GM23338 (cell line): ENCODE data around the gene WNT7A. TPM values are rescaled to one million over a fixed set of nuclear protein-coding genes. Genes with fewer than 3 reads are reported as not detected.

Experiments
- ATAC-seq: fragments of 200-7000 bp; cut with Tn5 transposase; 3 replicates; pipeline ENCODE4 v1.9.1; 2020
- DNase-seq: peaks from one replicate; pipeline ENCODE4 v3.0.0-alpha.2; 2015; ENCODE audit warnings: low spot score
- H2AFZ ChIP-seq: fragments of 200-600 bp; sonication (generic); 2 replicates; pipeline ENCODE4 v1.8.0; 2016; ENCODE audit warnings: antibody characterized with exemption, mild to moderate bottlenecking, moderate library complexity
- H3F3A ChIP-seq: fragments of 200-600 bp; sonication (generic); replicated peaks from 2 replicates; pipeline ENCODE4 v1.8.0; 2017; ENCODE audit warnings: antibody characterized with exemption, mixed run types, low read depth
- H3K27ac ChIP-seq: fragments of 200-600 bp; sonication (generic); 2 replicates; pipeline ENCODE4 v1.6.1; 2016; ENCODE audit warnings: low read depth
- H3K27me3 ChIP-seq: fragments of 200-600 bp; sonication (generic); 2 replicates; pipeline ENCODE4 v1.8.0; 2016; ENCODE audit warnings: mild to moderate bottlenecking, mixed run types, moderate library complexity; ENCODE audit not compliant: insufficient read depth
- H3K36me3 ChIP-seq: fragments of 200-600 bp; sonication (generic); 2 replicates; pipeline ENCODE4 v1.8.0; 2016; ENCODE audit warnings: mild to moderate bottlenecking; ENCODE audit not compliant: insufficient read depth
- H3K4me1 ChIP-seq: fragments of 200-600 bp; sonication (generic); 2 replicates; pipeline ENCODE4 v1.8.0; 2016; ENCODE audit warnings: mild to moderate bottlenecking, moderate library complexity; ENCODE audit not compliant: insufficient read depth
- H3K4me2 ChIP-seq: fragments of 200-600 bp; sonication (generic); 2 replicates; pipeline ENCODE4 v1.7.1; 2017; ENCODE audit warnings: mixed run types
- H3K4me3 ChIP-seq: fragments of 200-600 bp; sonication (generic); 2 replicates; pipeline ENCODE4 v1.6.1; 2016; ENCODE audit warnings: mixed run types
- H3K79me2 ChIP-seq: fragments of 200-600 bp; sonication (generic); replicated peaks from 2 replicates; pipeline ENCODE4 v1.8.0; 2017; ENCODE audit warnings: mild to moderate bottlenecking; ENCODE audit not compliant: insufficient read depth
- H3K9me2 ChIP-seq: fragments of 200-600 bp; sonication (generic); 2 replicates; pipeline ENCODE4 v1.8.0; 2017; ENCODE audit not compliant: insufficient read depth
- H4K20me1 ChIP-seq: fragments of 200-600 bp; sonication (generic); replicated peaks from 2 replicates; pipeline ENCODE4 v1.8.0; 2017; ENCODE audit warnings: mild to moderate bottlenecking; ENCODE audit not compliant: insufficient read depth
- H3K27ac Mint-ChIP-seq: 2 replicates; pipeline ENCODE4 v1.8.0; 2020; ENCODE audit warnings: inconsistent platforms, mild to moderate bottlenecking, moderate library complexity, mixed read lengths
- H3K27me3 Mint-ChIP-seq: 3 replicates; pipeline ENCODE4 v1.8.0; 2022; ENCODE audit warnings: low read depth, mild to moderate bottlenecking, moderate library complexity, mixed read lengths, inconsistent platforms; ENCODE audit not compliant: insufficient read depth, poor library complexity
- H3K36me3 Mint-ChIP-seq: 3 replicates; pipeline ENCODE4 v1.8.0; 2021; ENCODE audit warnings: low read depth, mild to moderate bottlenecking, inconsistent platforms, moderate library complexity, mixed read lengths
- H3K4me1 Mint-ChIP-seq: 3 replicates; pipeline ENCODE4 v1.8.0; 2020; ENCODE audit warnings: mild to moderate bottlenecking, inconsistent platforms, mixed read lengths
- H3K4me3 Mint-ChIP-seq: 3 replicates; pipeline ENCODE4 v1.8.0; 2021; ENCODE audit warnings: moderate library complexity, mild to moderate bottlenecking, inconsistent platforms, mixed read lengths
- H3K9me3 Mint-ChIP-seq: 3 replicates; pipeline ENCODE4 v1.8.0; 2020; ENCODE audit warnings: moderate library complexity, mild to moderate bottlenecking, inconsistent platforms, mixed read lengths
- CREB1 ChIP-seq: fragments of 250-450 bp; sonication (Bioruptor Pico); IDR thresholded peaks from 2 replicates; pipeline ENCODE4 v1.5.0; 2020; ENCODE audit warnings: low read depth, mild to moderate bottlenecking, moderate library complexity
- CTCF ChIP-seq, 2 experiments: fragments of 200-600 bp in 1 of 2; sonication (generic) in 1 of 2; conservative IDR thresholded peaks; 2 replicates each; pipeline versions ENCODE4 v1.5.1 to v1.6.1; 2016 to 2017; ENCODE audit warnings: antibody characterized with exemption in 2 of 2, low read depth in 2 of 2, mild to moderate bottlenecking in 2 of 2, moderate library complexity in 1 of 2
- ETS1 ChIP-seq: IDR thresholded peaks from 2 replicates; pipeline ENCODE4 v1.6.1; 2016; ENCODE audit warnings: antibody characterized with exemption
- EZH2 ChIP-seq: fragments of 200-600 bp; sonication (generic); IDR thresholded peaks from one replicate; pipeline ENCODE4 v1.8.0; 2017; ENCODE audit warnings: antibody characterized with exemption, mild to moderate bottlenecking, low read depth; ENCODE audit not compliant: unreplicated experiment
- EZH2phosphoT487 ChIP-seq: fragments of 200-600 bp; sonication (generic); IDR thresholded peaks from one replicate; pipeline ENCODE4 v1.8.1; 2018; ENCODE audit warnings: antibody characterized with exemption; ENCODE audit not compliant: unreplicated experiment
- JUNB ChIP-seq: IDR thresholded peaks from one replicate; pipeline ENCODE4 v1.6.1; 2016; ENCODE audit warnings: antibody characterized with exemption; ENCODE audit not compliant: unreplicated experiment
- NANOG ChIP-seq: IDR thresholded peaks from 2 replicates; pipeline ENCODE4 v1.6.1; 2016; ENCODE audit warnings: antibody characterized with exemption, borderline replicate concordance
- POLR2AphosphoS5 ChIP-seq: IDR thresholded peaks from 2 replicates; pipeline ENCODE4 v1.6.1; 2016; ENCODE audit warnings: antibody characterized with exemption, low read depth
- REST ChIP-seq: IDR thresholded peaks from one replicate; pipeline ENCODE4 v1.6.1; 2018; ENCODE audit warnings: antibody characterized with exemption; ENCODE audit not compliant: unreplicated experiment
- STAT1 ChIP-seq: IDR thresholded peaks from one replicate; pipeline ENCODE4 v1.6.1; 2016; ENCODE audit warnings: antibody characterized with exemption; ENCODE audit not compliant: unreplicated experiment
- ZNF114 ChIP-seq: fragments of 250-450 bp; sonication (Bioruptor Pico); IDR thresholded peaks from 2 replicates; pipeline ENCODE4 v1.5.0; 2020; ENCODE audit warnings: mild to moderate bottlenecking, moderate library complexity
- ZNF331 ChIP-seq: fragments of 250-450 bp; sonication (Bioruptor Pico); IDR thresholded peaks from 2 replicates; pipeline ENCODE4 v1.5.0; 2020; ENCODE audit warnings: low read depth, mild to moderate bottlenecking, moderate library complexity
- polyA plus RNA-seq: library from polyadenylated mRNA; unstranded; fragments of >200 nt; fragmentation: Nextera tagmentation; extraction: Ambion mirVana; gene quantifications from 2 replicates; pipeline ENCODE4 v1.2.1, GENCODE V29; 2016
- total RNA-seq: library from RNA; depleted of rRNA; stranded (reverse); fragments of >200 nt; shearing (Covaris generic); gene quantifications from 2 replicates; pipeline ENCODE4 v1.2.3, GENCODE V29; 2014
- TF ChIP-seq, protein P1 (sequence below): fragments of 250-450 bp; sonication (Bioruptor Pico); IDR thresholded peaks from 2 replicates; pipeline ENCODE4 v1.5.0; 2020; ENCODE audit warnings: mild to moderate bottlenecking, moderate library complexity

Gene WNT7A
- total and polyA plus RNA-seq, 2 experiments from 2014 or later, result not detected

GRCh38 chr3:13831386-13831996 is 48.4 kb downstream of the WNT7A start:
- H3K9me3 Mint-ChIP-seq, result no peaks in the 10 kb centered on the region
- Histone ChIP-seq H3F3A (no peaks in the 10 kb centered on the region), H3K4me1 (no peaks in the 10 kb centered on the region), H3K27ac (no peak overlapping the region), H3K9me2 (no peaks in the 10 kb centered on the region), H4K20me1 (no peaks in the 10 kb centered on the region), H3K79me2 (no peaks in the 10 kb centered on the region), H3K27me3 (no peaks in the 10 kb centered on the region), H3K4me3 (no peak overlapping the region), H3K36me3 (no peaks in the 10 kb centered on the region), H2AFZ (no peak overlapping the region), H3K4me2 (no peak overlapping the region)
- TF ChIP-seq, protein P1, sequence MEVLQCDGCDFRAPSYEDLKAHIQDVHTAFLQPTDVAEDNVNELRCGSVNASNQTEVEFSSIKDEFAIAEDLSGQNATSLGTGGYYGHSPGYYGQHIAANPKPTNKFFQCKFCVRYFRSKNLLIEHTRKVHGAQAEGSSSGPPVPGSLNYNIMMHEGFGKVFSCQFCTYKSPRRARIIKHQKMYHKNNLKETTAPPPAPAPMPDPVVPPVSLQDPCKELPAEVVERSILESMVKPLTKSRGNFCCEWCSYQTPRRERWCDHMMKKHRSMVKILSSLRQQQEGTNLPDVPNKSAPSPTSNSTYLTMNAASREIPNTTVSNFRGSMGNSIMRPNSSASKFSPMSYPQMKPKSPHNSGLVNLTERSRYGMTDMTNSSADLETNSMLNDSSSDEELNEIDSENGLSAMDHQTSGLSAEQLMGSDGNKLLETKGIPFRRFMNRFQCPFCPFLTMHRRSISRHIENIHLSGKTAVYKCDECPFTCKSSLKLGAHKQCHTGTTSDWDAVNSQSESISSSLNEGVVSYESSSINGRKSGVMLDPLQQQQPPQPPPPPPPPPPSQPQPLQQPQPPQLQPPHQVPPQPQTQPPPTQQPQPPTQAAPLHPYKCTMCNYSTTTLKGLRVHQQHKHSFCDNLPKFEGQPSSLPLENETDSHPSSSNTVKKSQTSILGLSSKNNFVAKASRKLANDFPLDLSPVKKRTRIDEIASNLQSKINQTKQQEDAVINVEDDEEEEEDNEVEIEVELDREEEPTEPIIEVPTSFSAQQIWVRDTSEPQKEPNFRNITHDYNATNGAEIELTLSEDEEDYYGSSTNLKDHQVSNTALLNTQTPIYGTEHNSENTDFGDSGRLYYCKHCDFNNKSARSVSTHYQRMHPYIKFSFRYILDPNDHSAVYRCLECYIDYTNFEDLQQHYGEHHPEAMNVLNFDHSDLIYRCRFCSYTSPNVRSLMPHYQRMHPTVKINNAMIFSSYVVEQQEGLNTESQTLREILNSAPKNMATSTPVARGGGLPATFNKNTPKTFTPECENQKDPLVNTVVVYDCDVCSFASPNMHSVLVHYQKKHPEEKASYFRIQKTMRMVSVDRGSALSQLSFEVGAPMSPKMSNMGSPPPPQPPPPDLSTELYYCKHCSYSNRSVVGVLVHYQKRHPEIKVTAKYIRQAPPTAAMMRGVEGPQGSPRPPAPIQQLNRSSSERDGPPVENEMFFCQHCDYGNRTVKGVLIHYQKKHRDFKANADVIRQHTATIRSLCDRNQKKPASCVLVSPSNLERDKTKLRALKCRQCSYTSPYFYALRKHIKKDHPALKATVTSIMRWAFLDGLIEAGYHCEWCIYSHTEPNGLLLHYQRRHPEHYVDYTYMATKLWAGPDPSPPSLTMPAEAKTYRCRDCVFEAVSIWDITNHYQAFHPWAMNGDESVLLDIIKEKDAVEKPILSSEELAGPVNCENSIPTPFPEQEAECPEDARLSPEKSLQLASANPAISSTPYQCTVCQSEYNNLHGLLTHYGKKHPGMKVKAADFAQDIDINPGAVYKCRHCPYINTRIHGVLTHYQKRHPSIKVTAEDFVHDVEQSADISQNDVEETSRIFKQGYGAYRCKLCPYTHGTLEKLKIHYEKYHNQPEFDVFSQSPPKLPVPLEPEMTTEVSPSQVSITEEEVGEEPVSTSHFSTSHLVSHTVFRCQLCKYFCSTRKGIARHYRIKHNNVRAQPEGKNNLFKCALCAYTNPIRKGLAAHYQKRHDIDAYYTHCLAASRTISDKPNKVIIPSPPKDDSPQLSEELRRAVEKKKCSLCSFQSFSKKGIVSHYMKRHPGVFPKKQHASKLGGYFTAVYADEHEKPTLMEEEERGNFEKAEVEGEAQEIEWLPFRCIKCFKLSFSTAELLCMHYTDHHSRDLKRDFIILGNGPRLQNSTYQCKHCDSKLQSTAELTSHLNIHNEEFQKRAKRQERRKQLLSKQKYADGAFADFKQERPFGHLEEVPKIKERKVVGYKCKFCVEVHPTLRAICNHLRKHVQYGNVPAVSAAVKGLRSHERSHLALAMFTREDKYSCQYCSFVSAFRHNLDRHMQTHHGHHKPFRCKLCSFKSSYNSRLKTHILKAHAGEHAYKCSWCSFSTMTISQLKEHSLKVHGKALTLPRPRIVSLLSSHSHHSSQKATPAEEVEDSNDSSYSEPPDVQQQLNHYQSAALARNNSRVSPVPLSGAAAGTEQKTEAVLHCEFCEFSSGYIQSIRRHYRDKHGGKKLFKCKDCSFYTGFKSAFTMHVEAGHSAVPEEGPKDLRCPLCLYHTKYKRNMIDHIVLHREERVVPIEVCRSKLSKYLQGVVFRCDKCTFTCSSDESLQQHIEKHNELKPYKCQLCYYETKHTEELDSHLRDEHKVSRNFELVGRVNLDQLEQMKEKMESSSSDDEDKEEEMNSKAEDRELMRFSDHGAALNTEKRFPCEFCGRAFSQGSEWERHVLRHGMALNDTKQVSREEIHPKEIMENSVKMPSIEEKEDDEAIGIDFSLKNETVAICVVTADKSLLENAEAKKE, result no peak
- TF ChIP-seq POLR2AphosphoS5 (no peak), NANOG (no peak), JUNB (no peak), CTCF (conservative IDR thresholded peaks at IDR 0.05; ENCODE audit: low read depth in 2 of 2) (no peak), ZNF114 (CRISPR knock-in tag) (no peak), STAT1 (no peak), ETS1 (no peak), CREB1 (CRISPR knock-in tag) (no peak), ZNF331 (CRISPR knock-in tag) (no peak), EZH2phosphoT487 (no peak), REST (no peak), EZH2 (no peak)
- no peak overlapping the region for H3K27ac Mint-ChIP-seq
- H3K36me3 Mint-ChIP-seq, result no peaks in the 10 kb centered on the region; the same call in 2 of the 3 replicates
- H3K4me1 Mint-ChIP-seq, result peaks cover 4% of the 10 kb centered on the region; the same call in 2 of the 3 replicates
- no peak for ATAC-seq
- DNase-seq, result no peak
- no peak overlapping the region for H3K4me3 Mint-ChIP-seq
- peaks cover 14% of the 10 kb centered on the region for H3K27me3 Mint-ChIP-seq
